ENCODE measurements around the gene DYRK2. TPM values are rescaled to one million over a fixed set of nuclear protein-coding genes. Genes with fewer than 3 reads are reported as not detected.

Gene DYRK2
- total RNA-seq, 4 donors from 2014 or later, result 26.9 to 147 (median 96.6) TPM

GRCh38 chr12:67637718-67638117 is 10.8 kb upstream of the DYRK2 start:
- TF ChIP-seq EP300 (IDR thresholded peaks at IDR 0.05; ENCODE audit: low read depth), result no peak
- TF ChIP-seq POLR2A (IDR thresholded peaks at IDR 0.05), result no peak
- no peak for TF ChIP-seq POLR2AphosphoS5 (IDR thresholded peaks at IDR 0.05)
- TF ChIP-seq CTCF (IDR thresholded peaks at IDR 0.05), result no peak
- DNase-seq, result no peak
- no peaks in the 10 kb centered on the region for H3K27me3 ChIP-seq
- H3K9me3 ChIP-seq, result no peaks in the 10 kb centered on the region
- no peak overlapping the region for H3K4me3 ChIP-seq
- WGBS, 2 donors (ENCODE audit: low coverage in 1 of 2), result 69 to 79% methylated on average over 3 of the region's 3 CpGs
- intact Hi-C loops (cut with DNase I; ENCODE audit: low total_unique reads), result no loop called here
- no peaks in the 10 kb centered on the region for H3K4me1 ChIP-seq
- no peak overlapping the region for H3K27ac ChIP-seq
- in situ Hi-C loops (cut with MboI; ENCODE audit: low pct_ligation_motif_present in 1 of 4, low pct_unique_long_range_greater_than_20kb in 1 of 4, low sequenced_read_pairs in 3 of 4), result no loop called here
- H3K36me3 ChIP-seq, result no peaks in the 10 kb centered on the region

- intact Hi-C loops (cut with DNase I; ENCODE audit: low total_unique reads), result no loop called here
- in situ Hi-C loops (cut with MboI; ENCODE audit: low pct_ligation_motif_present in 1 of 4, low pct_unique_long_range_greater_than_20kb in 1 of 4, low sequenced_read_pairs in 3 of 4), result no loop called here
- H3K9me3 ChIP-seq, result no peaks in the 10 kb centered on the region
- WGBS, 2 donors (ENCODE audit: low coverage in 1 of 2), result 83 to 90% methylated on average over 1 of the region's 1 CpG
- H3K4me1 ChIP-seq, result no peaks in the 10 kb centered on the region
- no peaks in the 10 kb centered on the region for H3K27me3 ChIP-seq
- H3K36me3 ChIP-seq, result no peaks in the 10 kb centered on the region
- DNase-seq, result no peak
- TF ChIP-seq POLR2A (IDR thresholded peaks at IDR 0.05), result no peak
- no peak for TF ChIP-seq CTCF (IDR thresholded peaks at IDR 0.05)
- no peak for TF ChIP-seq POLR2AphosphoS5 (IDR thresholded peaks at IDR 0.05)
- TF ChIP-seq EP300 (IDR thresholded peaks at IDR 0.05; ENCODE audit: low read depth), result no peak
- no peak overlapping the region for H3K27ac ChIP-seq
- no peak overlapping the region for H3K4me3 ChIP-seq
Measured at GRCh38 chr12:67638694-67639093, 9.9 kb upstream of the DYRK2 start.

GRCh38 chr12:67640863-67641262 is 7.7 kb upstream of the DYRK2 start:
- H3K9me3 ChIP-seq, result no peaks in the 10 kb centered on the region
- in situ Hi-C loops (cut with MboI; ENCODE audit: low pct_ligation_motif_present in 1 of 4, low pct_unique_long_range_greater_than_20kb in 1 of 4, low sequenced_read_pairs in 3 of 4) (no loop called here), intact Hi-C loops (cut with DNase I; ENCODE audit: low total_unique reads) (loop anchor here (10.0 kb wide), 1 partner anchor 206 kb away; no protein-coding TSS in a partner anchor)
- no peaks in the 10 kb centered on the region for H3K27me3 ChIP-seq
- H3K27ac ChIP-seq, result no peak overlapping the region
- no peak for DNase-seq
- no peaks in the 10 kb centered on the region for H3K4me1 ChIP-seq
- TF ChIP-seq EP300 (IDR thresholded peaks at IDR 0.05; ENCODE audit: low read depth), result no peak
- no peak for TF ChIP-seq POLR2AphosphoS5 (IDR thresholded peaks at IDR 0.05)
- no peak for TF ChIP-seq POLR2A (IDR thresholded peaks at IDR 0.05)
- no peak for TF ChIP-seq CTCF (IDR thresholded peaks at IDR 0.05)
- WGBS, 2 donors (ENCODE audit: low coverage in 1 of 2), result 79 to 93% methylated on average over 1 to 2 of the region's 2 CpGs
- no peaks in the 10 kb centered on the region for H3K36me3 ChIP-seq
- H3K4me3 ChIP-seq, result no peak overlapping the region

GRCh38 chr12:67645126-67645525 is 3.4 kb upstream of the DYRK2 start:
- no peaks in the 10 kb centered on the region for H3K27me3 ChIP-seq
- no peaks in the 10 kb centered on the region for H3K36me3 ChIP-seq
- H3K4me1 ChIP-seq, result peaks cover 0 to 14% (median 8%) of the 10 kb centered on the region in 4 donors
- WGBS, 2 donors (ENCODE audit: low coverage in 1 of 2), result 91 to 93% methylated on average over 3 to 7 of the region's 7 CpGs
- H3K4me3 ChIP-seq, result no peak overlapping the region
- no peak for DNase-seq
- no peak overlapping the region for H3K27ac ChIP-seq
- H3K9me3 ChIP-seq, result no peaks in the 10 kb centered on the region
- in situ Hi-C loops (cut with MboI; ENCODE audit: low pct_ligation_motif_present in 1 of 4, low pct_unique_long_range_greater_than_20kb in 1 of 4, low sequenced_read_pairs in 3 of 4) (no loop called here), intact Hi-C loops (cut with DNase I; ENCODE audit: low total_unique reads) (loop anchor here (10.0 kb wide), 1 partner anchor 210 kb away; no protein-coding TSS in a partner anchor)
- TF ChIP-seq CTCF (IDR thresholded peaks at IDR 0.05) (no peak), POLR2A (IDR thresholded peaks at IDR 0.05) (no peak), EP300 (IDR thresholded peaks at IDR 0.05; ENCODE audit: low read depth) (no peak), POLR2AphosphoS5 (IDR thresholded peaks at IDR 0.05) (no peak)

All from transverse colon (tissue), 4 donors.